ENCODE results near the gene AMBRA1. TPM values are rescaled to one million over a fixed set of nuclear protein-coding genes. Genes with fewer than 3 reads are reported as not detected.
"Not testable (repeated sequence)": the region's sequence is repeated elsewhere in the genome, so short reads cannot be mapped to it uniquely, and the experiment has no call there.

The AMBRA1 gene
- total RNA-seq, 4 donors from 2014 or later: 36.0 to 59.2 (median 51.9) TPM

- intact Hi-C loops (cut with DNase I): no loop called here
- no peak for DNase-seq
- Histone ChIP-seq H3K4me3 (replicated peaks in 1 of 3) (no peak overlapping the region), H3K27ac (no peak overlapping the region), H3K9me3 (no peaks in the 10 kb centered on the region), H3K27me3 (no peaks in the 10 kb centered on the region), H3K4me1 (peaks cover under 1 to 4% of the 10 kb centered on the region in 2 donors), H3K36me3 (peaks cover 26 to 36% of the 10 kb centered on the region in 2 donors)
- WGBS, 2 donors: 96 to 98% methylated on average over 10 to 31 of the region's 38 CpGs
- TF ChIP-seq CTCF (IDR thresholded peaks at IDR 0.05) (no peak), POLR2A (IDR thresholded peaks at IDR 0.05) (no peak)
Observed at GRCh38 chr11:46375392-46376101, 218.3 kb downstream of the AMBRA1 start.

GRCh38 chr11:46374815-46375214, 219.0 kb downstream of the AMBRA1 start:
- no peak for DNase-seq
- WGBS, 2 donors: 90 to 93% methylated on average over 6 to 12 of the region's 15 CpGs
- H3K4me1 ChIP-seq: peaks cover 3 to 9% of the 10 kb centered on the region in 2 donors
- intact Hi-C loops (cut with DNase I): no loop called here
- no peaks in the 10 kb centered on the region for H3K27me3 ChIP-seq
- no peak for TF ChIP-seq CTCF (IDR thresholded peaks at IDR 0.05)
- no peak for TF ChIP-seq POLR2A (IDR thresholded peaks at IDR 0.05)
- no peak overlapping the region for H3K27ac ChIP-seq
- H3K36me3 ChIP-seq: peaks cover 26 to 36% of the 10 kb centered on the region in 2 donors
- no peak overlapping the region for H3K4me3 ChIP-seq (replicated peaks in 1 of 3)
- no peaks in the 10 kb centered on the region for H3K9me3 ChIP-seq

GRCh38 chr11:46373787-46374740, 219.8 kb downstream of the AMBRA1 start:
- Histone ChIP-seq H3K27ac (no peak overlapping the region), H3K9me3 (no peaks in the 10 kb centered on the region), H3K4me1 (peaks cover 3 to 13% of the 10 kb centered on the region in 2 donors), H3K4me3 (replicated peaks in 1 of 3) (no peak overlapping the region), H3K36me3 (peaks cover 26 to 36% of the 10 kb centered on the region in 2 donors), H3K27me3 (no peaks in the 10 kb centered on the region)
- TF ChIP-seq POLR2A (IDR thresholded peaks at IDR 0.05) (no peak), CTCF (IDR thresholded peaks at IDR 0.05) (no peak)
- intact Hi-C loops (cut with DNase I): no loop called here
- DNase-seq: no peak
- WGBS, 2 donors: 88% methylated on average over 19 to 21 of the region's 30 CpGs

GRCh38 chr11:46372501-46372900, 221.3 kb downstream of the AMBRA1 start:
- H3K9me3 ChIP-seq; DNase-seq; H3K27ac ChIP-seq; H3K4me3 ChIP-seq (replicated peaks in 1 of 3); H3K27me3 ChIP-seq; intact Hi-C loops (cut with DNase I): not testable (repeated sequence)
- WGBS, 2 donors: 90 to 98% methylated on average over 2 to 10 of the region's 15 CpGs
- H3K4me1 ChIP-seq: peaks cover 3 to 14% of the 10 kb centered on the region in 2 donors
- peaks cover 26 to 42% of the 10 kb centered on the region in 2 donors for H3K36me3 ChIP-seq

- Histone ChIP-seq H3K27me3 (no peaks in the 10 kb centered on the region), H3K4me3 (replicated peaks in 1 of 3) (no peak overlapping the region), H3K36me3 (peaks cover 26 to 42% of the 10 kb centered on the region in 2 donors), H3K9me3 (no peaks in the 10 kb centered on the region), H3K27ac (no peak overlapping the region), H3K4me1 (peaks cover 3 to 18% of the 10 kb centered on the region in 2 donors)
- TF ChIP-seq POLR2A (IDR thresholded peaks at IDR 0.05) (no peak), CTCF (IDR thresholded peaks at IDR 0.05) (no peak)
- no peak for DNase-seq
- intact Hi-C loops (cut with DNase I): no loop called here
- WGBS, 2 donors: 85 to 92% methylated on average over 10 of the region's 10 CpGs
Observed at GRCh38 chr11:46372086-46372485, 221.7 kb downstream of the AMBRA1 start.

- H3K27me3 ChIP-seq; intact Hi-C loops (cut with DNase I); H3K9me3 ChIP-seq; H3K4me3 ChIP-seq (replicated peaks in 1 of 3); DNase-seq; H3K27ac ChIP-seq: not testable (repeated sequence)
- peaks cover 3 to 18% of the 10 kb centered on the region in 2 donors for H3K4me1 ChIP-seq
- 97 to 100% methylated on average over 5 to 18 of the region's 19 CpGs for WGBS, 2 donors
- peaks cover 21 to 42% of the 10 kb centered on the region in 2 donors for H3K36me3 ChIP-seq
Observed at GRCh38 chr11:46371262-46371661, 222.6 kb downstream of the AMBRA1 start.
